GM12801 (cell line): Measurements from ENCODE around the gene CD81.

Experiments
- TF ChIP-seq, protein P1 (sequence below): IDR thresholded peaks from one replicate; pipeline ENCODE4 v1.5.1; 2011; ENCODE audit warnings: control low read depth; ENCODE audit not compliant: insufficient read length; ENCODE audit errors: extremely low read depth

Gene CD81

DNA sequence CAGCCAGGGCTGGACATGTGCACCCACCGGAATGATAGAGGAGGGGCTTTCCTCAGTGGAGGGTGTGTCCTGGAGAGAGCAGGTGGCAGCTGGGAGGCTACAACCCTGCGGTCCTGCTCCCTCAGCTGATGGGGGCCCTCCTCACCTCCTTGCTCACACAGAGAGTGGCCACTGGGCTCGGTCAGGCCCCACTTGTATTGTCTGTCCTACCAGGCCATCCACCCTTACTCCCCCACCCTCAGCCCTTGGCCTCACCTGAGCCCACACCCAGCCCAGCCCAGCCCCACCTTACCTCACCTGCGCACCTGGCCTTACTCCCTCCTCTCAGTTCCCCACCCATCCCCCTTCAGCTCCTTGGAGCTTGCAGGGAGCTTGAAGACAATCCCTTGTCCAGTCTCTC, 64.1 kb downstream of the CD81 start:
- TF ChIP-seq, protein P1, sequence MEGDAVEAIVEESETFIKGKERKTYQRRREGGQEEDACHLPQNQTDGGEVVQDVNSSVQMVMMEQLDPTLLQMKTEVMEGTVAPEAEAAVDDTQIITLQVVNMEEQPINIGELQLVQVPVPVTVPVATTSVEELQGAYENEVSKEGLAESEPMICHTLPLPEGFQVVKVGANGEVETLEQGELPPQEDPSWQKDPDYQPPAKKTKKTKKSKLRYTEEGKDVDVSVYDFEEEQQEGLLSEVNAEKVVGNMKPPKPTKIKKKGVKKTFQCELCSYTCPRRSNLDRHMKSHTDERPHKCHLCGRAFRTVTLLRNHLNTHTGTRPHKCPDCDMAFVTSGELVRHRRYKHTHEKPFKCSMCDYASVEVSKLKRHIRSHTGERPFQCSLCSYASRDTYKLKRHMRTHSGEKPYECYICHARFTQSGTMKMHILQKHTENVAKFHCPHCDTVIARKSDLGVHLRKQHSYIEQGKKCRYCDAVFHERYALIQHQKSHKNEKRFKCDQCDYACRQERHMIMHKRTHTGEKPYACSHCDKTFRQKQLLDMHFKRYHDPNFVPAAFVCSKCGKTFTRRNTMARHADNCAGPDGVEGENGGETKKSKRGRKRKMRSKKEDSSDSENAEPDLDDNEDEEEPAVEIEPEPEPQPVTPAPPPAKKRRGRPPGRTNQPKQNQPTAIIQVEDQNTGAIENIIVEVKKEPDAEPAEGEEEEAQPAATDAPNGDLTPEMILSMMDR, result no peak

DNA sequence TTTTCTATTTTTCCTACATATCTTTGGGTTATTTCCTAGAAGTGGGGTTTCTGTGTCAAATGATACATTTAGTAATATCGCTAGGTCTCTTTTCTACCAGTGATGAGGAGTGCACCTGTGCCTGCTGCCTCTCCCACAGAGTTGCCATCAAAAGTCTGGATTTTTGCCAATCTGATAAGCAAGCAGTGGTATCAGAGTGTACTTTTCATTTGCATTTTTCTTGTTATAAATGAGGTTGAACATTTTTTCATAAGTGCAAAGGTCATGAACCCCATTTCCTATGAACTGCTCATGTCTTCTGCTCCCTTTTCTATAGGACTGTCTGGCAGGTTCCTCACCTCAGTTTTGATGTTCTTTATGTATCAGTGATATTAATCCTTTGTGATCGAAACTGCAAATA, 65.5 kb downstream of the CD81 start:
- TF ChIP-seq, protein P1, result no peak

DNA sequence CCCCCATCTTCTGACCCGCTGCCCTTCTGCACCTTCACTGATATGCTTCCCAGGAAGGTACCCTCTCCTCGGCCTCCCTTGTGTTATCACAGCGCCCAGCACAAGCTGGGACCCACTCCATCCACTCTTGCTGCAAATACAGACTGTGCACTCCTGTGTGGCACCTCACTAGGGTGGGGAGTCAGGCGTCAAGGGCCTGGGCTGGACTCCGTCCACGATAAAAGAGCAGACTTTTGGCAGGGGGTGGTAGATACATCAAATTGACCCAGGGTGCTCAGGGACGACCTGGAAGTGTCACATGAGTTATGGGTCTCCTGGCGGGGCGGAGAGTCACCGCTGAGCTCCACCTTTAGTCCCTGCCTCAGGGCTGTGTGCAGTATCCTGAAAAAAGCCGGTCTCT, 66.3 kb downstream of the CD81 start:
- TF ChIP-seq, protein P1, result no peak

DNA sequence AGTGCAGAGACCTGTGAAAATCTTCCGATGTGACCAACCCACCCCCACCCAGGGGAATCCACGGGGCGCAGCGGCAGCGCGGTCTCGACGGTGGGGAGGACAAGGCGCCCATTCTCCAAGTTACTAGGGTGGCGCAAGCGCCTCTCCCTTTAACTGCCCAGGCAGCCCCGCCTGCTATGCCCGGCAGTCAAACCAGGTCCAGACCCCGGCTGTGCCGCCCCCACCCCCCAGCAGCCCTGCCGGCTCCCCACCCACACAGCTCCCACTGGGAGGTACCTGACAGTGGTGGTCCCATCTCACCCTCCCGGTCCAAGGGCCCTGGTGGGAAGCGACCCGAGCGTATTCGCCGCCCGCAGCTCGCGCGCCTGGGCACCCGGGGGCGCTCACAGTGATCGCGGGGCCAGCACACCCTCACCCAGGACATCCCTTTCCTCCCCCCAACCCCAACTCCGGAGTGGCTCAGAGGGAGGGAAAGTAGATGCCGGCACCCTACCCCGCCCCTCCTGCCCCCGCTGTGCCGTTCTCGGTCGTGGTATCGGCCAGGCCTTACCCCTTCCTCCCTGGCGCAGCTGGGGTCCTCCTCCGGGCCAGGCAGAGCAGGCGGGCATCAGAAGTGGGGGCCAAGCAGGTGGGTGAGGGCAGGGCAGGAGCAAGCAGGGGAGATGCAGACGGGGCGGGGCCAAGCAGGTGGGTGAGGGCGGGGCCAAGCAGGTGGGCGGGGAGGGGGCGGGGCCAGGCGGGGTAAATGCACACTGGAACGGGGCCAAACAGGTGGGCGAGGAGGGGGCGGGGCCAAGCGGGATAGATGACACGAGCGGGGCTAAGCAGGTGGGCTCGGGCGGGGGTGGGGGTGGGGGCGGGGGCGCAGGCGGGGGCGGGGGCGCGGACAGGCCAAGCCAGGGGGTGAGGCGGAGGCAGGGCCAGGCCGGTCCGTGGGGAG, 67.0 kb downstream of the CD81 start, which contains the start of gene TRPM5:
TSS of gene TRPM5 (minus strand) at position 634 of the 940 bp plus-strand sequence. CDS start 21,478 bp downstream, outside the sequence.
- TF ChIP-seq, protein P1, result no peak

DNA sequence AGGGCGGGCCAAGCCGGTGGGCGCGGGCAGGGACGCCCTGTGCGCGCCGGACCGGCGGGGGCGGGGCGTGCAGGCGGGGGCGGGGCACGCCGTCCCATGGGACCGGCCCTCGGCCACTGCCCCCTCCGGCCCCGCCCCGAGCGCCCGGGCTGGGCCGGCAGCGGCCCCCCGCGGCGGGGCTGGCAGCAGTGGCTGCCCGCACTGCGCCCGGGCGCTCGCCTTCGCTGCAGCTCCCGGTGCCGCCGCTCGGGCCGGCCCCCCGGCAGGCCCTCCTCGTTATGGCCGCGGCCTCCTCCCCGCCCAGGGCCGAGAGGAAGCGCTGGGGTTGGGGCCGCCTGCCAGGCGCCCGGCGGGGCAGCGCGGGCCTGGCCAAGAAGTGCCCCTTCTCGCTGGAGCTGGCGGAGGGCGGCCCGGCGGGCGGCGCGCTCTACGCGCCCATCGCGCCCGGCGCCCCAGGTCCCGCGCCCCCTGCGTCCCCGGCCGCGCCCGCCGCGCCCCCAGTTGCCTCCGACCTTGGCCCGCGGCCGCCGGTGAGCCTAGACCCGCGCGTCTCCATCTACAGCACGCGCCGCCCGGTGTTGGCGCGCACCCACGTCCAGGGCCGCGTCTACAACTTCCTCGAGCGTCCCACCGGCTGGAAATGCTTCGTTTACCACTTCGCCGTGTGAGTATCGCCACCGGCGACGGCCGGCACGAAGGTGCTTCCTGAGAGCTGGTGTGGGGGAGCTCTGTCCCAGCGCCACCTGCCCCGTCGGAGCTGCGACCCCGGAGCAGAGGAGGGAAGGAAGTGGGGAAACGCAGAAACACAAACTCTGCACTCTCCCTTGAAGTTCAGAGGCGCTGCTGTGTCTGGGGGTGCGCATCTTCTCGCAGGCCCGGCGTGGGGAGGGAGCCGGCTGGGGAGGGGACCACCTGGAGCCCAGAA, 68.0 kb downstream of the CD81 start, which contains the start of gene KCNQ1:
TSS of gene KCNQ1 (plus strand) at position 188 of the 925 bp plus-strand sequence. CDS start at position 279, 91 bp downstream.
- TF ChIP-seq, protein P1, result no peak

DNA sequence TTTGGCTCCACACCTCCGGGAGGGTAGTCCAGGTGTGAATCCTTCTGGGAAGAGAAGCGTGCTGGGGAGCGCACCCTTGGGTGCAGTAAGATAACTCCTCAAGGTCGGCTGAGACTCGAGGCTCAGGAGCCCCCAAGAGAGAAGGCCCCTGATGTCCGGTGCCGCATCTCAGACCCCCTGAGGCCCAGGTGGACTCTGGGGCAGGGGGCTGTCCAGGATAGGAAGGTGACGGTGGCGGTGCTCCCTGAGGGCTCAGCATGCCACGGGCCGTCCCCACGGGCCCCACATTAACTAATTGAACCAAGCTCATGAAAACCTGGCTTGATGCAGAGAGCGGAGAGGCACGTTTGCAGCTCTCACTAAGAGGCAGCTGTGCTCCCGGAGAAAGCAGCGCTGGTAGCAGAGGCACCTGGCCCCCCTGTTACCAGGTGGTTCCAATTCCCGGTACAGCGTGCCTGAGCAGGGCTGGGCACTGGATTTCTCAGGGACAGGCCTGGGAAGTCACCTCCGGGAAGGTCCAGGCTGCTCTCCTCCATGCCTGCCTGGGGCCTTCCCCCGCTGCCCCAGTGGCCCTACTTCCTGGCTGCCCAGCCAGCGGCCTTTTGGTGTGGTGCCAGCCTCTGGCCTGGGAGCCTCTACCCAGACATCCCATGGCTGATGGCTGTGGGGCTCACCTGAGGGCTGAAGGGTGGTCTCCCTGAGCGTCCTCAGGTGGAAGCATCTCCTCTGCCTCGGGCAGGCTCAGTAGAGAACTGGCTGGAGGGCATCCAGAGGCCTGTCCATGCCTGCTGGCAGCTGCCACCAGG, 68.8 kb downstream of the CD81 start:
- TF ChIP-seq, protein P1, result no peak
